WTC11 (cell line): ENCODE data around the gene MYMX.

Experiments
- KAT7 ChIP-seq: sonication (generic); formaldehyde crosslinking; IDR thresholded peaks from 2 replicates; pipeline ENCODE4 v1.8.1; 2023; ENCODE audit warnings: missing genetic modification reagents, mild to moderate bottlenecking, borderline replicate concordance
- SMAD3 ChIP-seq: sonication (generic); formaldehyde crosslinking; IDR thresholded peaks from 2 replicates; pipeline ENCODE4 v1.8.0; 2022; ENCODE audit warnings: missing genetic modification reagents, mild to moderate bottlenecking, borderline replicate concordance
- ZNF263 ChIP-seq: sonication (generic); formaldehyde crosslinking; IDR thresholded peaks from 2 replicates; pipeline ENCODE4 v1.8.1; 2022; ENCODE audit warnings: low read depth, mild to moderate bottlenecking, moderate library complexity, missing genetic modification reagents
- TF ChIP-seq, protein P1 (sequence below): sonication (generic); formaldehyde crosslinking; IDR thresholded peaks from 2 replicates; pipeline ENCODE4 v1.8.0; 2022; ENCODE audit warnings: missing genetic modification reagents
- TF ChIP-seq, protein P2 (sequence below): fragments of 200-600 bp; IDR thresholded peaks from 2 replicates; pipeline ENCODE4 v1.8.0; 2022; ENCODE audit warnings: antibody characterized with exemption
- TF ChIP-seq, protein P3 (sequence below): sonication (generic); formaldehyde crosslinking; IDR thresholded peaks from 2 replicates; pipeline ENCODE4 v1.8.0; 2022; ENCODE audit warnings: mild to moderate bottlenecking, missing genetic modification reagents
- TF ChIP-seq, protein P4 (sequence below): sonication (generic); formaldehyde crosslinking; IDR thresholded peaks from 2 replicates; pipeline ENCODE4 v1.8.0; 2023; ENCODE audit warnings: mild to moderate bottlenecking, missing genetic modification reagents
- TF ChIP-seq, protein P5 (sequence below): sonication (generic); formaldehyde crosslinking; IDR thresholded peaks from 2 replicates; pipeline ENCODE4 v1.8.0; 2022; ENCODE audit warnings: mild to moderate bottlenecking, missing genetic modification reagents
- TF ChIP-seq, protein P6 (sequence below): sonication (generic); formaldehyde crosslinking; IDR thresholded peaks from 2 replicates; pipeline ENCODE4 v1.8.0; 2022; ENCODE audit warnings: mild to moderate bottlenecking, missing genetic modification reagents
- TF ChIP-seq, protein P7 (sequence below): sonication (generic); formaldehyde crosslinking; IDR thresholded peaks from 2 replicates; pipeline ENCODE4 v1.8.1; 2023; ENCODE audit warnings: mild to moderate bottlenecking, missing genetic modification reagents, moderate library complexity

DNA sequence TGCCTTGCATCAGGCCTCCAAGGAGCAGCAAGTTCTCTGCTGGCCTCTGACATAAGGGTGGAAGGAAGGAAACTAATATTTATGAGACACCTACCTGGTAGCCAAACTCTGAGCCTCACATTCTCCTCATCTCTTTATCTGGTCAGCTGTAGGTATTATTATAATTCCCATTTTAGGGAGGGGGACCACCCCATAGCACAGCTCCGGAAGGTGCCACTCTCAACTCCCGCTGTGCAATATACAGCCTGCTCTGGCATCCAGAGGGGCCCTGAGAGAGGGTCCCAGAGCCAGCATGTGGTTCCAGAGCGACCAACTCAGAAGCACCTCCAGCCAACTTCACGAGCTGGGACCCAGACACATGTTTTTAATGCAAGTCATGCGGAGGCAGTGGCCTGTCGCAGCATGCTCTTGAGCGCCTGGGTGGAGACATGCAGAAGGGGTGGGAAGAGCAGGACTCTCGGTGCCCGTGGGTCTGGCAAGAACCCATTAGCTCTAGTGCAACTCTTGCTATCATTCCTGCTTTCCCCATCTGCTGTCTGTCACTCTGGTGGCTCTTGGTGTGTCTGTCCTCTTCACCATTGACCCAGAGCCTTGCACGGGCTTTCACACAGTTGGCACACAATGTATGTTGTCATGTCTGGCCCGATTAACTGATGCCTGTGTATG lies 15.0 kb upstream of the MYMX start:
- TF ChIP-seq, protein P1, sequence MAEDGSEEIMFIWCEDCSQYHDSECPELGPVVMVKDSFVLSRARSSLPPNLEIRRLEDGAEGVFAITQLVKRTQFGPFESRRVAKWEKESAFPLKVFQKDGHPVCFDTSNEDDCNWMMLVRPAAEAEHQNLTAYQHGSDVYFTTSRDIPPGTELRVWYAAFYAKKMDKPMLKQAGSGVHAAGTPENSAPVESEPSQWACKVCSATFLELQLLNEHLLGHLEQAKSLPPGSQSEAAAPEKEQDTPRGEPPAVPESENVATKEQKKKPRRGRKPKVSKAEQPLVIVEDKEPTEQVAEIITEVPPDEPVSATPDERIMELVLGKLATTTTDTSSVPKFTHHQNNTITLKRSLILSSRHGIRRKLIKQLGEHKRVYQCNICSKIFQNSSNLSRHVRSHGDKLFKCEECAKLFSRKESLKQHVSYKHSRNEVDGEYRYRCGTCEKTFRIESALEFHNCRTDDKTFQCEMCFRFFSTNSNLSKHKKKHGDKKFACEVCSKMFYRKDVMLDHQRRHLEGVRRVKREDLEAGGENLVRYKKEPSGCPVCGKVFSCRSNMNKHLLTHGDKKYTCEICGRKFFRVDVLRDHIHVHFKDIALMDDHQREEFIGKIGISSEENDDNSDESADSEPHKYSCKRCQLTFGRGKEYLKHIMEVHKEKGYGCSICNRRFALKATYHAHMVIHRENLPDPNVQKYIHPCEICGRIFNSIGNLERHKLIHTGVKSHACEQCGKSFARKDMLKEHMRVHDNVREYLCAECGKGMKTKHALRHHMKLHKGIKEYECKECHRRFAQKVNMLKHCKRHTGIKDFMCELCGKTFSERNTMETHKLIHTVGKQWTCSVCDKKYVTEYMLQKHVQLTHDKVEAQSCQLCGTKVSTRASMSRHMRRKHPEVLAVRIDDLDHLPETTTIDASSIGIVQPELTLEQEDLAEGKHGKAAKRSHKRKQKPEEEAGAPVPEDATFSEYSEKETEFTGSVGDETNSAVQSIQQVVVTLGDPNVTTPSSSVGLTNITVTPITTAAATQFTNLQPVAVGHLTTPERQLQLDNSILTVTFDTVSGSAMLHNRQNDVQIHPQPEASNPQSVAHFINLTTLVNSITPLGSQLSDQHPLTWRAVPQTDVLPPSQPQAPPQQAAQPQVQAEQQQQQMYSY (CRISPR knock-in tag), result no peak
- TF ChIP-seq, protein P2, sequence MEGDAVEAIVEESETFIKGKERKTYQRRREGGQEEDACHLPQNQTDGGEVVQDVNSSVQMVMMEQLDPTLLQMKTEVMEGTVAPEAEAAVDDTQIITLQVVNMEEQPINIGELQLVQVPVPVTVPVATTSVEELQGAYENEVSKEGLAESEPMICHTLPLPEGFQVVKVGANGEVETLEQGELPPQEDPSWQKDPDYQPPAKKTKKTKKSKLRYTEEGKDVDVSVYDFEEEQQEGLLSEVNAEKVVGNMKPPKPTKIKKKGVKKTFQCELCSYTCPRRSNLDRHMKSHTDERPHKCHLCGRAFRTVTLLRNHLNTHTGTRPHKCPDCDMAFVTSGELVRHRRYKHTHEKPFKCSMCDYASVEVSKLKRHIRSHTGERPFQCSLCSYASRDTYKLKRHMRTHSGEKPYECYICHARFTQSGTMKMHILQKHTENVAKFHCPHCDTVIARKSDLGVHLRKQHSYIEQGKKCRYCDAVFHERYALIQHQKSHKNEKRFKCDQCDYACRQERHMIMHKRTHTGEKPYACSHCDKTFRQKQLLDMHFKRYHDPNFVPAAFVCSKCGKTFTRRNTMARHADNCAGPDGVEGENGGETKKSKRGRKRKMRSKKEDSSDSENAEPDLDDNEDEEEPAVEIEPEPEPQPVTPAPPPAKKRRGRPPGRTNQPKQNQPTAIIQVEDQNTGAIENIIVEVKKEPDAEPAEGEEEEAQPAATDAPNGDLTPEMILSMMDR, result no peak
- TF ChIP-seq, protein P3, sequence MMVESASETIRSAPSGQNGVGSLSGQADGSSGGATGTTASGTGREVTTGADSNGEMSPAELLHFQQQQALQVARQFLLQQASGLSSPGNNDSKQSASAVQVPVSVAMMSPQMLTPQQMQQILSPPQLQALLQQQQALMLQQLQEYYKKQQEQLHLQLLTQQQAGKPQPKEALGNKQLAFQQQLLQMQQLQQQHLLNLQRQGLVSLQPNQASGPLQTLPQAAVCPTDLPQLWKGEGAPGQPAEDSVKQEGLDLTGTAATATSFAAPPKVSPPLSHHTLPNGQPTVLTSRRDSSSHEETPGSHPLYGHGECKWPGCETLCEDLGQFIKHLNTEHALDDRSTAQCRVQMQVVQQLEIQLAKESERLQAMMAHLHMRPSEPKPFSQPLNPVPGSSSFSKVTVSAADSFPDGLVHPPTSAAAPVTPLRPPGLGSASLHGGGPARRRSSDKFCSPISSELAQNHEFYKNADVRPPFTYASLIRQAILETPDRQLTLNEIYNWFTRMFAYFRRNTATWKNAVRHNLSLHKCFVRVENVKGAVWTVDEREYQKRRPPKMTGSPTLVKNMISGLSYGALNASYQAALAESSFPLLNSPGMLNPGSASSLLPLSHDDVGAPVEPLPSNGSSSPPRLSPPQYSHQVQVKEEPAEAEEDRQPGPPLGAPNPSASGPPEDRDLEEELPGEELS, result no peak
- TF ChIP-seq, protein P4, sequence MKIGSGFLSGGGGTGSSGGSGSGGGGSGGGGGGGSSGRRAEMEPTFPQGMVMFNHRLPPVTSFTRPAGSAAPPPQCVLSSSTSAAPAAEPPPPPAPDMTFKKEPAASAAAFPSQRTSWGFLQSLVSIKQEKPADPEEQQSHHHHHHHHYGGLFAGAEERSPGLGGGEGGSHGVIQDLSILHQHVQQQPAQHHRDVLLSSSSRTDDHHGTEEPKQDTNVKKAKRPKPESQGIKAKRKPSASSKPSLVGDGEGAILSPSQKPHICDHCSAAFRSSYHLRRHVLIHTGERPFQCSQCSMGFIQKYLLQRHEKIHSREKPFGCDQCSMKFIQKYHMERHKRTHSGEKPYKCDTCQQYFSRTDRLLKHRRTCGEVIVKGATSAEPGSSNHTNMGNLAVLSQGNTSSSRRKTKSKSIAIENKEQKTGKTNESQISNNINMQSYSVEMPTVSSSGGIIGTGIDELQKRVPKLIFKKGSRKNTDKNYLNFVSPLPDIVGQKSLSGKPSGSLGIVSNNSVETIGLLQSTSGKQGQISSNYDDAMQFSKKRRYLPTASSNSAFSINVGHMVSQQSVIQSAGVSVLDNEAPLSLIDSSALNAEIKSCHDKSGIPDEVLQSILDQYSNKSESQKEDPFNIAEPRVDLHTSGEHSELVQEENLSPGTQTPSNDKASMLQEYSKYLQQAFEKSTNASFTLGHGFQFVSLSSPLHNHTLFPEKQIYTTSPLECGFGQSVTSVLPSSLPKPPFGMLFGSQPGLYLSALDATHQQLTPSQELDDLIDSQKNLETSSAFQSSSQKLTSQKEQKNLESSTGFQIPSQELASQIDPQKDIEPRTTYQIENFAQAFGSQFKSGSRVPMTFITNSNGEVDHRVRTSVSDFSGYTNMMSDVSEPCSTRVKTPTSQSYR (CRISPR knock-in tag), result no peak
- TF ChIP-seq, protein P5, sequence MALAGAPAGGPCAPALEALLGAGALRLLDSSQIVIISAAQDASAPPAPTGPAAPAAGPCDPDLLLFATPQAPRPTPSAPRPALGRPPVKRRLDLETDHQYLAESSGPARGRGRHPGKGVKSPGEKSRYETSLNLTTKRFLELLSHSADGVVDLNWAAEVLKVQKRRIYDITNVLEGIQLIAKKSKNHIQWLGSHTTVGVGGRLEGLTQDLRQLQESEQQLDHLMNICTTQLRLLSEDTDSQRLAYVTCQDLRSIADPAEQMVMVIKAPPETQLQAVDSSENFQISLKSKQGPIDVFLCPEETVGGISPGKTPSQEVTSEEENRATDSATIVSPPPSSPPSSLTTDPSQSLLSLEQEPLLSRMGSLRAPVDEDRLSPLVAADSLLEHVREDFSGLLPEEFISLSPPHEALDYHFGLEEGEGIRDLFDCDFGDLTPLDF (CRISPR knock-in tag), result no peak
- no peak for TF ChIP-seq ZNF263 (CRISPR knock-in tag)
- TF ChIP-seq, protein P6, sequence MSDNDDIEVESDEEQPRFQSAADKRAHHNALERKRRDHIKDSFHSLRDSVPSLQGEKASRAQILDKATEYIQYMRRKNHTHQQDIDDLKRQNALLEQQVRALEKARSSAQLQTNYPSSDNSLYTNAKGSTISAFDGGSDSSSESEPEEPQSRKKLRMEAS, result no peak
- TF ChIP-seq, protein P7, sequence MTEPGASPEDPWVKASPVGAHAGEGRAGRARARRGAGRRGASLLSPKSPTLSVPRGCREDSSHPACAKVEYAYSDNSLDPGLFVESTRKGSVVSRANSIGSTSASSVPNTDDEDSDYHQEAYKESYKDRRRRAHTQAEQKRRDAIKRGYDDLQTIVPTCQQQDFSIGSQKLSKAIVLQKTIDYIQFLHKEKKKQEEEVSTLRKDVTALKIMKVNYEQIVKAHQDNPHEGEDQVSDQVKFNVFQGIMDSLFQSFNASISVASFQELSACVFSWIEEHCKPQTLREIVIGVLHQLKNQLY (CRISPR knock-in tag), result no peak
- TF ChIP-seq KAT7 (CRISPR knock-in tag), result no peak
- no peak for TF ChIP-seq SMAD3
